H1 (cell line): ENCODE data around the gene SPAAR. TPM values are rescaled to one million over a fixed set of nuclear protein-coding genes. Genes with fewer than 3 reads are reported as not detected.

Experiments
- CTCF ChIA-PET: fragments of 300-600 bp; sonication (Branson Sonifier 250); formaldehyde crosslinking; loops from one replicate; lab custom pipeline; 2021; ENCODE audit not compliant: partially characterized antibody; lab: Charles Lee
- POLR2A ChIA-PET: fragments of 300-600 bp; sonication (Branson Sonifier 250); formaldehyde crosslinking; loops from one replicate; lab custom pipeline; 2021; ENCODE audit warnings: inconsistent platforms; ENCODE audit not compliant: partially characterized antibody; lab: Charles Lee
- DNase-seq, 2 experiments: peaks; one replicate each; pipeline versions ENCODE4 v3.0.0 to v3.0.0-alpha.2; 2010 to 2022; ENCODE audit warnings: low spot score in 2 of 2, low read depth in 1 of 2, mixed read lengths in 1 of 2
- FAIRE-seq: peaks from 2 replicates; lab custom pipeline; 2011; peaks lifted over from hg19 to GRCh38; lab: Jason Lieb, UNC
- H2AFZ ChIP-seq: 2 replicates; pipeline ENCODE4 v1.8.1; 2012; ENCODE audit warnings: low read length, inconsistent platforms
- H2AK5ac ChIP-seq: 2 replicates; pipeline ENCODE4 v1.6.1; 2013; ENCODE audit warnings: low read depth, low read length
- H2BK120ac ChIP-seq: replicated peaks from 2 replicates; pipeline ENCODE3; 2013; ENCODE audit warnings: low read depth, low read length, inconsistent platforms
- H2BK12ac ChIP-seq: 2 replicates; pipeline ENCODE4 v1.6.1; 2013; ENCODE audit warnings: low read depth, low read length
- H2BK15ac ChIP-seq: 2 replicates; pipeline ENCODE4 v1.6.1; 2013; ENCODE audit warnings: low read length
- H2BK20ac ChIP-seq: 2 replicates; pipeline ENCODE4 v1.6.1; 2013; ENCODE audit warnings: low read length
- H2BK5ac ChIP-seq: 2 replicates; pipeline ENCODE4 v1.6.1; 2013; ENCODE audit warnings: low read depth, low read length
- H3K14ac ChIP-seq: 2 replicates; pipeline ENCODE4 v1.6.1; 2013; ENCODE audit warnings: inconsistent platforms; ENCODE audit not compliant: insufficient read length
- H3K18ac ChIP-seq: 2 replicates; pipeline ENCODE4 v1.6.1; 2013; ENCODE audit warnings: low read length; ENCODE audit errors: extremely low read depth
- H3K23ac ChIP-seq: 2 replicates; pipeline ENCODE4 v1.6.1; 2013; ENCODE audit warnings: inconsistent platforms; ENCODE audit not compliant: insufficient read length
- H3K23me2 ChIP-seq: 2 replicates; pipeline ENCODE4 v1.6.1; 2013; ENCODE audit warnings: low read depth, low read length
- H3K27ac ChIP-seq: 2 replicates; pipeline ENCODE4 v1.6.1; 2011; ENCODE audit warnings: low read depth, low read length, inconsistent platforms
- H3K27me3 ChIP-seq, 4 experiments: replicated peaks in 1 of 4; 1 replicate in 1 of 4; 2 replicates in 3 of 4; pipeline versions ENCODE4 v1.6.1 to v1.8.1; 2011 to 2013; ENCODE audit warnings: low read length in 3 of 4, mild to moderate bottlenecking in 3 of 4, inconsistent platforms in 2 of 4, mixed read lengths in 2 of 4, moderate library complexity in 1 of 4; ENCODE audit not compliant: control insufficient read depth in 3 of 4, insufficient read depth in 3 of 4; ENCODE audit errors: extremely low read depth in 1 of 4
- H3K36me3 ChIP-seq, 4 experiments: 2 replicates each; pipeline versions ENCODE4 v1.6.1 to v1.8.1; 2011 to 2013; ENCODE audit warnings: mild to moderate bottlenecking in 4 of 4, low read length in 3 of 4, moderate library complexity in 2 of 4, control low read depth in 1 of 4, inconsistent platforms in 1 of 4; ENCODE audit not compliant: insufficient read depth in 4 of 4, control insufficient read depth in 2 of 4
- H3K4ac ChIP-seq: replicated peaks from 2 replicates; pipeline ENCODE3; 2013; ENCODE audit warnings: low read length, low read depth, mixed read lengths, inconsistent platforms; ENCODE audit not compliant: insufficient read length
- H3K4me1 ChIP-seq, 4 experiments: replicated peaks in 1 of 4; 1 replicate in 1 of 4; 2 replicates in 3 of 4; pipeline versions ENCODE4 v1.6.1 to v1.8.1; 2011 to 2013; ENCODE audit warnings: low read length in 3 of 4, inconsistent platforms in 2 of 4, mixed read lengths in 1 of 4; ENCODE audit not compliant: insufficient read depth in 4 of 4, control insufficient read depth in 3 of 4
- H3K4me2 ChIP-seq, 2 experiments: 2 replicates each; pipeline versions ENCODE4 v1.6.1 to v1.8.1; 2011 to 2013; ENCODE audit warnings: low read depth in 2 of 2, low read length in 2 of 2, control low read depth in 1 of 2, inconsistent platforms in 1 of 2, mild to moderate bottlenecking in 1 of 2; ENCODE audit not compliant: insufficient read depth in 1 of 2
- H3K4me3 ChIP-seq, 4 experiments: fragments of 200-600, 300-600 bp in 1 of 4; sonication (generic), shearing (Covaris generic), sonication (Bioruptor Twin) in 1 of 4; 2 replicates each; pipeline versions ENCODE4 v1.5.1 to v1.8.1; 2011 to 2016; ENCODE audit warnings: low read length in 4 of 4, low read depth in 3 of 4, control low read depth in 2 of 4, inconsistent platforms in 2 of 4, mild to moderate bottlenecking in 2 of 4, mixed read lengths in 1 of 4, moderate library complexity in 1 of 4; ENCODE audit not compliant: insufficient read depth in 2 of 4; ENCODE audit errors: extremely low read depth in 1 of 4
- H3K56ac ChIP-seq: replicated peaks from 2 replicates; pipeline ENCODE3; 2013; ENCODE audit warnings: low read depth, mild to moderate bottlenecking, mixed read lengths, low read length, inconsistent platforms; ENCODE audit not compliant: insufficient read length
- H3K79me1 ChIP-seq: 2 replicates; pipeline ENCODE4 v1.6.1; 2013; ENCODE audit warnings: low read depth, low read length, control low read depth
- H3K79me2 ChIP-seq, 2 experiments: 2 replicates each; pipeline versions ENCODE4 v1.6.1 to v1.8.1; 2012 to 2013; ENCODE audit warnings: low read length in 2 of 2, mild to moderate bottlenecking in 2 of 2, inconsistent platforms in 1 of 2; ENCODE audit not compliant: insufficient read depth in 2 of 2, control insufficient read depth in 1 of 2
- H3K9ac ChIP-seq, 4 experiments: replicated peaks in 1 of 4; 1 replicate in 1 of 4; 2 replicates in 3 of 4; pipeline versions ENCODE4 v1.6.1 to v1.8.1; 2011 to 2013; ENCODE audit warnings: low read depth in 3 of 4, low read length in 3 of 4, control low read depth in 2 of 4, mild to moderate bottlenecking in 2 of 4, moderate library complexity in 2 of 4, inconsistent platforms in 1 of 4; ENCODE audit errors: extremely low read depth in 1 of 4
- H3K9me3 ChIP-seq, 2 experiments: 2 replicates each; pipeline versions ENCODE4 v1.6.1 to v1.8.1; 2012 to 2013; ENCODE audit warnings: mild to moderate bottlenecking in 2 of 2, moderate library complexity in 2 of 2, control low read depth in 1 of 2, inconsistent platforms in 1 of 2, low read depth in 1 of 2, low read length in 1 of 2, mixed read lengths in 1 of 2; ENCODE audit not compliant: insufficient read depth in 2 of 2
- H4K20me1 ChIP-seq, 2 experiments: replicated peaks in 1 of 2; 2 replicates each; pipeline versions ENCODE3 to v1.8.1; 2011 to 2013; ENCODE audit warnings: inconsistent platforms in 2 of 2, low read length in 2 of 2, mild to moderate bottlenecking in 1 of 2; ENCODE audit not compliant: insufficient read depth in 2 of 2, control insufficient read depth in 1 of 2
- H4K5ac ChIP-seq: 2 replicates; pipeline ENCODE4 v1.6.1; 2013; ENCODE audit warnings: low read length, low read depth, mixed read lengths, inconsistent platforms; ENCODE audit not compliant: insufficient read length
- H4K8ac ChIP-seq: 2 replicates; pipeline ENCODE4 v1.8.0; 2013; ENCODE audit warnings: mild to moderate bottlenecking, moderate library complexity, low read length, inconsistent platforms; ENCODE audit not compliant: insufficient read depth; ENCODE audit errors: extremely low read depth
- H4K91ac ChIP-seq: replicated peaks from 2 replicates; pipeline ENCODE3; 2013; ENCODE audit warnings: low read length, mixed read lengths, inconsistent platforms; ENCODE audit not compliant: insufficient read length
- ASH2L ChIP-seq: fragments of 200-600, 300-600 bp; sonication (generic); IDR thresholded peaks from one replicate; pipeline ENCODE4 v1.7.1; 2017; ENCODE audit warnings: low read length
- CTBP2 ChIP-seq: IDR thresholded peaks from 2 replicates; pipeline ENCODE4 v1.7.0; 2011; ENCODE audit warnings: borderline replicate concordance, mild to moderate bottlenecking, moderate library complexity, mixed read lengths, low read length; ENCODE audit not compliant: insufficient read depth, insufficient read length
- EGR1 ChIP-seq: IDR thresholded peaks from 2 replicates; pipeline ENCODE4 v1.6.1; 2011; ENCODE audit warnings: low read depth, low read length, borderline replicate concordance
- EP300 ChIP-seq, 2 experiments: IDR thresholded peaks; 1 replicate in 1 of 2; 2 replicates in 1 of 2; pipeline ENCODE4 v1.6.1; 2011 to 2012; ENCODE audit warnings: low read depth in 2 of 2, low read length in 2 of 2, mild to moderate bottlenecking in 2 of 2, borderline replicate concordance in 1 of 2, inconsistent platforms in 1 of 2, moderate library complexity in 1 of 2
- FOSL1 ChIP-seq: IDR thresholded peaks from 2 replicates; pipeline ENCODE4 v1.6.1; 2011; ENCODE audit warnings: mild to moderate bottlenecking, low read depth, low read length, moderate library complexity; ENCODE audit not compliant: insufficient read depth
- KDM4A ChIP-seq: IDR thresholded peaks from one replicate; pipeline ENCODE4 v1.7.1; 2012; ENCODE audit warnings: low read depth, mild to moderate bottlenecking, moderate library complexity, low read length, inconsistent platforms; ENCODE audit not compliant: severe bottlenecking
- NRF1 ChIP-seq: IDR thresholded peaks from 2 replicates; pipeline ENCODE4 v1.6.1; 2011; ENCODE audit warnings: mild to moderate bottlenecking, low read depth, low read length, improper control_type of control experiment
- SIN3A ChIP-seq, 2 experiments: IDR thresholded peaks in 1 of 2; conservative IDR thresholded peaks in 1 of 2; 2 replicates each; pipeline ENCODE4 v1.6.1; 2011 to 2012; ENCODE audit warnings: low read length in 2 of 2, improper control_type of control experiment in 1 of 2, low read depth in 1 of 2, mild to moderate bottlenecking in 1 of 2
- WGBS, 2 experiments: shearing (Covaris generic) in 1 of 2; methylation state at CpG; one replicate each; pipeline versions ENCODE4 v1.1.6 to v1.1.7; 2013 to 2015; ENCODE audit warnings: low lambda C conversion rate in 2 of 2, mixed read lengths in 2 of 2, inconsistent platforms in 1 of 2, low coverage in 1 of 2, missing lambda C conversion rate in 1 of 2; ENCODE audit not compliant: insufficient replicate concordance in 2 of 2, insufficient coverage in 1 of 2, insufficient read length in 1 of 2; ENCODE audit errors: extremely low coverage in 1 of 2, missing lambda C conversion rate in 1 of 2; 5-methylcytosine and 5-hydroxymethylcytosine counted together
- polyA plus RNA-seq, 7 experiments: library from polyadenylated mRNA; depleted of rRNA in 3 of 7; stranded (reverse) in 5 of 7; unstranded in 2 of 7; fragments of >200 nt in 5 of 7; fragments of 200-250 nt in 2 of 7; gene quantifications; 1 replicate in 5 of 7; 2 replicates in 1 of 7; 4 replicates in 1 of 7; pipeline versions ENCODE4 v1.2.1 to v1.2.3, GENCODE V29; 2011 to 2013; ENCODE audit warnings: missing spikeins in 2 of 7, mixed read lengths in 2 of 7
- total RNA-seq: library from RNA; stranded (reverse); fragmentation: NEBNext Ultra II Directional; extraction: Animal tissue kit (Norgen Biotek cat#: 25700); gene quantifications from 2 replicates; pipeline ENCODE4 v1.2.1, GENCODE V29; 2021
- TF ChIP-seq, protein P1 (sequence below): IDR thresholded peaks from 2 replicates; pipeline ENCODE4 v1.6.1; 2012; ENCODE audit warnings: inconsistent platforms

The SPAAR gene
- total and polyA plus RNA-seq, 2 of the 8 experiments (the other 6 are each of a cell fraction or from before 2014, with no cell fraction given): 0.27 TPM; not detected in 1

DNA sequence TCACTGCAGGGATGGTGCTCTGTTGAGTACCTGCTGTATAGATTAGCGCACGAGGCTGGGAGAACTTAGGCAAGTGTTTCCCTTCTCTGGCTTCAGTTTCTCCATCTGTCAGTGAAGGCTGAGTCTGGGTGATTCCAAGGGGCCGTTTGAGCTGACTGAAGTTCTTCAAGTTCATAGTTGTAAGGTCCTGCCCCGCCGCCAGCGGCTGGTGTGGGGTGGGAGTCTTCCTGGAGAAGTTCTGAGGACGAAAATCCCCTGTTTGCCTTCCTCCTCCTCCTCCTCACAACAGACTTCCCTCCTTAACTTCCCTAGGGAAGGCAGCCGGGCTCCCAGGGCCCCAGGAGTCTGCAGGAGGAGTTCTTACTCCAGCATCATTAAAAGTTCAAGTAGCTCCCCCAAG, 5.0 kb upstream of the SPAAR start:
- Histone ChIP-seq H3K4me3 (no peak overlapping the region), H3K79me1 (0 out of 2 replicates have a peak, but pooled peaks cover 1% of the 10 kb centered on the region), H2BK5ac (no peak overlapping the region), H2BK120ac (no peak overlapping the region), H3K23me2 (no peaks in the 10 kb centered on the region; the same call in 1 of the 2 replicates), H2BK15ac (peak overlapping the region; percentile 61; the same call in 1 of the 2 replicates), H2BK20ac (no peak overlapping the region), H3K18ac (no peak overlapping the region), H3K27me3 (peaks cover 0 to 2% (median 0%) of the 10 kb centered on the region in 4 experiments; a peak in 1 of 7 replicates), H4K8ac (no peak overlapping the region), H2AK5ac (no peak overlapping the region), H2BK12ac (no peak overlapping the region), H3K23ac (no peak overlapping the region), H3K9me3 (no peaks in the 10 kb centered on the region), H3K4ac (no peak overlapping the region), H3K4me1 (peaks cover 9 to 27% (median 17%) of the 10 kb centered on the region in 4 experiments), H3K79me2 (no peaks in the 10 kb centered on the region), H3K36me3 (no peaks in the 10 kb centered on the region), H4K5ac (no peak overlapping the region), H4K20me1 (no peaks in the 10 kb centered on the region), H3K27ac (no peak overlapping the region), H3K4me2 (no peak overlapping the region), H3K14ac (no peak overlapping the region), H3K56ac (no peak overlapping the region), H3K9ac (no peak overlapping the region), H2AFZ (no peak overlapping the region), H4K91ac (no peak overlapping the region)
- FAIRE-seq (no peak), DNase-seq (no peak)
- ChIA-PET CTCF (interaction anchor here (0.7 to 2.2 kb wide), 6 partner anchors 9 to 42 kb away, joined by 3 to 7 read pairs (median 5); no protein-coding TSS in a partner anchor), POLR2A (no interaction called here)
- TF ChIP-seq CTBP2 (no peak), EGR1 (no peak), ASH2L (no peak), EP300 (IDR thresholded peaks at IDR 0.05; ENCODE audit: borderline replicate concordance in 1 of 2, low read depth in 2 of 2, low read length in 2 of 2) (no peak), NRF1 (no peak), SIN3A (conservative IDR thresholded peaks at IDR 0.05 in 1 of 2, IDR thresholded peaks at IDR 0.05 in 1 of 2; ENCODE audit: low read depth in 1 of 2, low read length in 2 of 2) (no peak), FOSL1 (no peak), KDM4A (no peak)
- TF ChIP-seq, protein P1, sequence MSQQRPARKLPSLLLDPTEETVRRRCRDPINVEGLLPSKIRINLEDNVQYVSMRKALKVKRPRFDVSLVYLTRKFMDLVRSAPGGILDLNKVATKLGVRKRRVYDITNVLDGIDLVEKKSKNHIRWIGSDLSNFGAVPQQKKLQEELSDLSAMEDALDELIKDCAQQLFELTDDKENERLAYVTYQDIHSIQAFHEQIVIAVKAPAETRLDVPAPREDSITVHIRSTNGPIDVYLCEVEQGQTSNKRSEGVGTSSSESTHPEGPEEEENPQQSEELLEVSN: no peak
- WGBS, 2 experiments: 91% methylated on average over 8 of the region's 8 CpGs; no CpG with 5 or more reads in 1 of the 2 experiments
